NCI-H128 (cell line): ENCODE data around the gene SORBS1.

Experiments
- DNase-seq: peaks from one replicate; lab custom pipeline; 2025; ENCODE audit not compliant: unreplicated experiment; lab: John Stamatoyannopoulos, UW

The SORBS1 gene

DNA sequence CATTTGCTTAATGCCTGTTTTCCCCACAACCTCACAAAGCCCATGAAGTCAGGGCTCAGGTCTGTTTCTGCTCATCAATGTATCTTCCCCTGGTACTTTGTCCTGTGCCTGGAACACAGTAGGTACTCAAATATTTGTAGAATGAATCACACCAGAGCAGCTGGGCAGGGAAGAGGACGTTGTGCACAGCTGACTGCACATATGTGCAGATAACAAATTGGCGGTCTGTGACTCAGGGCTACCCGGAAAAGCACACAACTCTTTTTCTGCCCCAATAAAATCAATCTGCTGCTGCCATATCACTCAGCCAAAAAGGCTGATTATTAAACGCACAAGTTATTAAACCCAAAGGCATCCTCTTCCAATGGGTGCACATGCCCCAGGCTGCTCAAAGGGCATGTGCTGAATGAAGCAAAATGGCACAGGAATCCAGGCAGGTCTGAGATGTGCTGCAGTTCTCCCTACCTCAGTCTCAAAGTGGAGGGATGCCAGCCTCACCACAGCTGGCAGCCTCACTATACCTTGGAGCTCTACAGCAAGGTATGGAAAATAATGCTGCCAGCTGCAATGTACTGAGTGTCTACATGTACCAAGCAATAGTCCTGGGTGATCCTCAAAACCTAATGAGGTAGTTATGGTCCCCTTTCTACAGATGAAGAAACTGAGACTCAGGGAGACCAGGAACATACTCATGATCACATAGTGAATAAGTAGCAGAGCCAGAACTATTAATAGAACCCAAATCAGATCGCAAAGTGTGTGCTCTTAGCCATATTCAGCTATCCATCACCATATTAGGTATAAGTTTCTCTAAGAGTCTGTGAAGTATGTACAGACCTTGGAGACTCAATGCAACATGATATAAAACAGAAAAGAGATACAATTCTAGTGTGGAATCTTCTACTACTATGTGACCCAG is 43.4 kb downstream of the SORBS1 start:
- DNase-seq, result no peak

DNA sequence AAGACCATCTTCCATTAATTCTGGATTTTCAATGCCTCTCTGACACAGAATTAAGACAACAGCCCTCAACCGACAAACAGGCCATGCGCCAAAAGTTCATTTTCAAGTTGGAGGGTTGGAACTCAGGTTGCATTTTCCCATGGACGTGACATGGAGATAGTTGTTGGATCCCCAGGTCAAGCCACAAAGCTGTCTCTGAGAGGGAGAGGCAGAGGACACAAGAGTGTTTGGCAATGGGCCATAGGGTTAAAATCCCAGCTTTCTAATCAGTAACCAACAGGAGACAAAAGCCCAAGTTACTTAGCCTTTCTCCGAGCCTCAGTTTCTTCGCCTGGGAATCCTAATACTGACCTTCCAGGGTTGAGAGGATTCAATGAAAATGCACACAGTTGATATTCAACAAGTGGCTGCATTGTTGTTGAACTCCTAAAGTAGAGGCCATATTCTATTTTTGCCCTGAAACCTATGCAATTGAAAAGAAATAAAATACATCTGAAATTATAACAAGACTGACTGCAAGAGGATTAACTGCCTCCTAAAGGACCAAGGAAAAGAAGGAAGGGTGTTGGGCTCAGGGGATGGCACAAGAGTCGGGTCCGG is 44.3 kb downstream of the SORBS1 start:
- no peak for DNase-seq

DNA sequence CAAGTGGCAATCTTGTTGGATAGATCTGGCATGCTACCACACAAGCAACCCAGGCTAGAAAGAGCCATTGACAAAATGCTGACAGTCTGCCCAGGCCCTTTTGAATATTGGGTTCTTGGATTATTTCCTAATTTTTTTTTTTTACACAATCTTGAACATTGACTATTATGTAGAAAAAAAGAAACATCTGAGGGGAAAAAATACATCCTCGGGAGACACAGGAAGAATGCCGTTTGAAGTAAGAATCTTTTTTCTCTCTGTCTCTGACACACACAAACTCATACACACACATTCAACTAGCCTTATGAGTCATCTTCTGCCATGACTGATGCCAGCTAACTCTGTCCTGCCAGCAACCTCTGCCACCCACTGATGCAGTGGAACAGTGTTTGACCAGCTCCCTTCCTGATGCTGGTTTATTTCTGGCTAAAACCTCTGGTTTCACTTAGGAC is 47.2 kb downstream of the SORBS1 start:
- no peak for DNase-seq

DNA sequence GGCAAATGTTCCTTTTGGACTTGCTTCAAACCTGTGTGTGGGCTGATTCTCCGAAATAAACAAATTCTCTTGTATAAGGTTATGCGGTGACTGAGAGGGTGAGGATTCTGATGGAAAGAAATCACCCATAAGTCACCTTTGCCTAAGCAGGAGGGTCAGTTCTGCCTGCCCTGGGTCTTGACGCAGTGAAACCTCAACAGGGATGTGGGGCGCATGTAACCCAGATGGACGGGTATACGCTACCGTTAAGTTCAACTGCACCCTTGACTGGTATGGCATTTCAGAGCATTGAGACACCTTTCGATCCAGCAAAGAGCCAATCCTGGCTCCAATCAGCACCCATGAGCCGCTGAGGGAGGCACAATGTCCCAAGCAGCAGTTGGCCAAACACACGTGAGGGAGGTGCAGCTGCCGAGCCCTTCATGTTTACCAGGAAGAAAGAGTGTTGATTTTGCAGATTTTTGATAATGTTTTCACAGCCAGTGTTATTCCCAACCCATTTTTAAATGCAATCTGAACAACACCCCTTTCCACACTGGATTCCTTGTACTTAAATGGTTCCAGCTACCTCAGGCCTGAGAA is 48.1 kb downstream of the SORBS1 start:
- DNase-seq, result no peak

DNA sequence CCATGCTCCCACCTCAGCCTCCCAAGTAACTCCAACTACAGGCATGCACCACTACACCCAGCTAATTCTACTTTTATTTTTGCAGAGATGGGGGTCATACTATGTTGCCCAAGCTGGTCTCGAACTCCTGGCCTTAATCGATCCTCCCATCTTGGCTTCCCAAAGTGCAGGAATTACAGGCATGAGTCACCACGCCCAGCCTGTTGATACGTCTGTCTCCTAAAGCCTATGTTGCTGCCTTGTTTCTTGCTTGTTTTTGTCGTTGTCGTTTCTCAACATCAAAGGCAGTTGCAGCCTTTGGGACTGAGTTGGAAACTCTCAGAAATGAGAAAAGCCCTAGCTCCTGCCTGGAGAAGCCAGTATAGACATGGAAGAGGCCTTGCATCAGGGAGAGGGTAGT is 49.9 kb downstream of the SORBS1 start:
- DNase-seq, result no peak

DNA sequence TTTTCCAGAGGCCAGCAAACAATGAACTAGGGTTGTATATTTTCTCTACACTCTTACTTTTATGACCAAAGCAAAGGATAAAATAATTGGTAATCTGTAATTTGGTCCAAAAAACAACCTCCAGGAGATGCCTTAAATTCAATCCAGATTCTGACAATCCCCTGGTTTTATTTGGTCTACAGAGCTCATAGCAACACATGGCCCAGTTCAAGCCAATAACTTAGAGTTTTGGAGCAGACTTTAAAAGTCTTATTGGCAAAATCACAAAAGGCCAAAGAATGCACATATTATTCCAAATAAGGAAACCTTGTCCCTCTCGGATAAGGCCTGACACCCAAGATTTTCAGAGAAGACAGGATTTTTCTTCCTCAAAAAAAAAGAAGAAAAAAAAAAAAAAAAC is 51.9 kb downstream of the SORBS1 start:
- no peak for DNase-seq

DNA sequence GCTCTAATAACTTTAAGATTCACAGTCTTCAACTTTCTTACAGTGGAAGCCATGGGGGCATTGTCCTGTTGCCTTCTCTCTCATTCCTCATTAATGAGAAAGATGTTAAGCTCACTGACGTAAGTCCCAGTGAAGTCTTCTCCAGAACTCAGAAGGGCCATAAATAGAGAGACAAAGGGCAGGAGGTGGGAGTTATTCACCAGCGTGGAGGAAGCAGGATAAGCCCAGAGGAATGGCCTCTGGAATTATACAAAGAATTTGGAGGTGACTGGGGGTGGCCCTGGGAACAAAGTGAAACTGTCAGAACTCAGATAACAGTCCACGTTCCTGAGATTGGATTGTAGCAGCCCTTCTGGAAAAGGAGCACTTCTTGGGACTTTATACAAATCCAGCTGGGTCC is 52.4 kb downstream of the SORBS1 start:
- DNase-seq, result no peak

DNA sequence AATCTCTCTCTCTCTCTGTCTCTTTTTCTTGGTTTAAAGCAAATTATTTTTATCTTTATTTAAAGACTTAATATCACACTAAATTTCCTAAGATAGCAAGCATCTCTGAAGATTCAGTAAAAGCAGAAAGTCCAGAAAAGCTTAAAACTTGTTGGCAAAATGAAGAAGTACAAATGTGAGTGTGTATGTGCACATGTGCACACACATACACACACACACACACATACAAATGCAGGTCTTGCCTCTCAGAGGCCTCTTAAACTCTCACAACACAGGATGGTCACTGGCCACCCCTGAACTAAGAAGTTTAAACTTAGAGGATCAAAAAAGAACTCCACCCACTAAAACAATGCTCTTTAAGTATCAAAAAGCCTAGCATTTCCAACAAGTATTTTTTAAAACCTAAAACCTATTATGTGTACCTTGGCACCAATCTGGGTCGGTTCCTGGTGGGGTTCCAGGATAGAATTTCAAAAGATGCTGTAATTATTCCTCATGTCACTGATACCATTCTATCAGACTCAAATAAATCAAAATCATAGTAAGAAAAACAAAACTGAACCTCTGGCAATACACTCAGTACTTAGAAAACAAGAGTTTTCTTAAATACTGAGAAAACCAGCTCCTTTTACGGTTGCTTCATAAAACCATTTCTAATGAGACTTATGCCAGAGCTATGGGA is 55.0 kb downstream of the SORBS1 start:
- DNase-seq, result no peak

DNA sequence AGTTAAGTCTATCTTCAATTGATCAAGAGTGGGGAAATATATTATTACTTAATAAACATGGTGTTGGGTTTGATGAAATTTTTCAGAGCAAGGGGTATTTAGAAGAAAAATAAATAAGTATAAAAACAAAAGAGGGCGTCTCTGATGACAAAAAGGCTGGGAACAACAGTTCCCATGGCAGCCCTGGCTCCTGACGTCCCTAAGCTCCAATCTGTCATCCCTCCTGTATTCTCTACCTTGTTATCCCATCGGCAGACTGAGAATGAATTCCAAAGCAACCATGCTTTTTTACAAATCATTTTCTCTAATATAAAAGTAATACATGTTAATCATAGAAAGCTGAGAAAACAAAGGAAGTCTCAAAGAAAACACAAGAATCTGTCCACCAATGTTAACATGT is 55.5 kb downstream of the SORBS1 start:
- DNase-seq, result no peak

DNA sequence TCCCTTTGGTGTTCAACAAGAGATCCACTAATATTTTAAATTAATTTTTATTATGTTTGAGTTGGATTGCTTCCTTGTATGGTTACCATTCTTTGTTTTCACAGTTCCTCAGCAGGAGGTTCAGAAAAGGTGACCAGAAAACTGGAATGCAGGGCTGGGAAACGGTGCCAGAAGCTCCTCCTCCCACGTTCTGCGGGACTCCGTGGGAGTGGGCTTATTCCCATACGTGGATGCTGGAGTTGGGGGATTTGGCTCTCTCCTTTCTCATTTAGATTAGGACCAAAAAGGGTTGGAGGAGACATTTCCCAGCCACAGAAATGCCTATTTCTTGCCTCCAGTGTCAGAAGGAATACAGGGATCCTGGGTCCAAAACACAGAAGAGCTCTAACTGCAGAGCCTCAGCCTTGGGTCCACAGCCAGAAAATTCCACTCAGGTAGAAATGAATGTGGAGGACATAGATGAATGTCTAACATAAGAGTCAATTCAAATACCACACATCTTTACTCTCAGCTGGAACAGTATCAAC is 56.0 kb downstream of the SORBS1 start:
- DNase-seq, result no peak

DNA sequence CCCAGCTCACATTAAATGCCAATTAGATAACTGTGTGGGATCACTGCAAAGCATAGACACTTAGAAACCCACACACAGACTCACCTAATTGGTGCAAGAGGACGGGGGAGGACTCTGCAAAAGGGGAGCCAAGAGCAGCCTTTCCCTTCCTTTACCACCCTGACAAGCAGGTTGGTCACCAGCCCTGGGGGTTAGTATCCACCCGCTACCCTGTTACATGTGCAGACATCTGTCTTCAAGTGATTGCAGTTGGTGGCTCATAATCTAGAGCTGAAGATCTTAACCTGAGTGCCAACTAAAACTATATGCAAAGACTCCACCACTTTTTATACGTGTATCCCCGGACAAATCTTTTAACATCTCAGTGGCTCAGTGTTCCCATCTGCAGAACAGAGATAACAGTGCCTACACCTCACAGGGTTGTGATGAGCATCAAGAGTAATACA is 56.9 kb downstream of the SORBS1 start:
- no peak for DNase-seq

DNA sequence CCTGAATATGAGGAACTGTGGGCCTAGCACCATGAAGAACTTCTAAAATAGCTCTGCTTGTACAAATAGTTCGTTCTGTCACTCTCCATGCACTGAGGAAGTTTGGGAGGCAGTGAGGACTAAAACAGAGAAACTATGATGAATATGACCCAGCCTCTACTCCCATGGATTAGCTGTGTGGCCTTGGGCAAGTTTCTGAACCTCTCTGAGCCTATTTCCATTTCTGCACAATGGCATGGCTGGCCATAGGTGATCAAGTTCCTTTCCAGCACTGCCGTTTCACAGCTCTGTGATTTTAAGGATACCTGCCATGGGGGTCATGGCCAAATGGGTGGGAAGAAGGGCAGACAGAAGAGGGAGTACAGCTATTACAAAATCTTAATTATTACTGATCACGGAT is 57.6 kb downstream of the SORBS1 start:
- DNase-seq, result no peak

DNA sequence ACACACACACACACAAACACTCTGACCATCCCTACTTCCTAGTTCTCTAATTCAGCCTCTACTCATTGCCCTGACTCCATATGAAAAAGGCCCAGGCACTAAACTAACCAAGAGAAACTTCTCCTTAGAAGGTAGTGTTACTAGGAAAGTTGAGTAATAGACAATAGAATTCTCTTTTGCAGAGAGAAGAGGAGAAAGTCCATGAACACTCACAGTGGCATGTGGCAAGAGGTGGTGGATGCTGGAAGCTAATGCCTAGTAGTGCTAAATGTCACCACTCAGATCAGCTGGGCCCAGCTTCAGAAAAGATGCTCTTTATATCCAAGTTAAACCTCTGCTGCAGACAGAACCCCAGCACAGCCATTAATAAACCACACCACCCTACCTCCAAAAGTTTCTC is 58.2 kb downstream of the SORBS1 start:
- DNase-seq, result no peak

DNA sequence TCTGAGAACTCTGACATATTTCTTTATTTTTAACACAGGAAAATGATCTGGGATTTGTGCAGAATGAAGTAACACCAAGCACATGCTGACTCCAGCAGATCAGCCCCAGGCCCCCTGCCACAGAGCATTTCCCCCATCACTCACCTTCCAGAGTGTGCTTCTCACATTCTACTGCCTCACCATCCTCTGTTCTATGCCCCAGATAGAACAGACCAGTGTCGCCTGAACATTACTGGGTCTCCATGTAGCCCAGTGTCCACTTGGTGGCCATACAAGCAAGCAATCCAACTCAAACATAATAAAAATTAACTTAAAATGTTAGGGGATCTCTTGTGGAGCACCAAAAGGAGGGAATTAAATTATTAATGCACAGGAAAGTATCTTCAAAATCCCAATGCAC is 58.8 kb downstream of the SORBS1 start:
- no peak for DNase-seq

DNA sequence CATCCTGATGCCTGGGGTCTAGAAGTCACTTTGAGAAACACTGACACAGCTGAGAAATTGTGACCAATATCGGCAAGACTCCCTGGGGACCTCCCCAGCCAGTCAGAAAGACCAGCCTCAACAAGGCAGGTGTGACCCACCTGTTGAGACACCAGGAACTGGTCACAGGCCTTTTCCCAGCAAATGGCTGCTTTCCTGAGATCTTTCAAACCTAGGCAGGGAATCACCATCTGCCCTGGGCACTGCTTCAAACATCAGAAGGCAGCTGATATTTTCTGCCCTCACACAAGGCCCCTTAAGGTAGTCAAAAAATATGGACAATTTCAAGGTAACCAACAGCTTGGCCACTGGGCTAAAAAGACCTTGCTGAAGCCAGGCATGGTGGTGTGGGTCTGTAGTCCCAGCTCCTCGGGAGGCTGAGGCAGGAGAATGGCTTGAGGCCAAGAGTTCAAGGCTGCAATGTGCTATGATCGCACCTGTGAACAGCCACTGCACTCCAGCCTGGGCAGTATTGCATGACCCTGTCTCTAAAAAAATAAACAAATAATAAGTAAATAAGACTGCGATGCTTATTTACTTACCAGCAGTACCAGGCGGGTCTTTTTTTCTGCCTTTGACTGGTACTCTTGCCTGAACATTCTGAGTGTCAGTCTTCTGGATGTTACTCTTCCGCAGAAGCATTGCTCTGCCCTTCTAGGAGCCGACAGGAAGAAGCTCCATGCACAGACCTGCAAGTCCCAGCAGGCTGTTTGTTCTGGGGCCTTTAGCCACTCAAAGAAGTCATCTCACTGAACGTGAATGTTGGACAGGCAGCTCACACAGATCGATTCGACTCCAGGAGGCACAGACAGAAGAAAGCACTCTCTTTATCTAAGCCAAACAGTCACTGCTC is 59.7 kb downstream of the SORBS1 start:
- DNase-seq, result no peak

DNA sequence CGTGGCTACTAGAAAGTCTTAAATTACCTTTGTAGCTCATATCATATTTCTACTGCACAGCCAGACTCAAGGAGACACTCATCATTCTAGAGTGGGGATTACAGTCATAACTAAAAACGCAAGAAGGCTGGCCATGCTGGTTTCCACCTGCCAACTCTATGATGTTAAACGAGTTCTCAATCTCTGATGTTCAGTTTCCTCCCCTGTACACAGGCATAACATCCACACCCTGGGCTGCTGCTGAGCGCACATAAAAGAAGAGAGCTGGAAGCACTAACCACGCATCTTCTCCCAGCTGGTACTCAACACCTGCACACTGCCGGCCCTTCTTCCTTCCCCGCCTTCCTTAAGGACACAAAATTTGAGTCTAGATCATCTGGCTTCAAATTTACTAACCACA is 60.5 kb downstream of the SORBS1 start:
- no peak for DNase-seq

DNA sequence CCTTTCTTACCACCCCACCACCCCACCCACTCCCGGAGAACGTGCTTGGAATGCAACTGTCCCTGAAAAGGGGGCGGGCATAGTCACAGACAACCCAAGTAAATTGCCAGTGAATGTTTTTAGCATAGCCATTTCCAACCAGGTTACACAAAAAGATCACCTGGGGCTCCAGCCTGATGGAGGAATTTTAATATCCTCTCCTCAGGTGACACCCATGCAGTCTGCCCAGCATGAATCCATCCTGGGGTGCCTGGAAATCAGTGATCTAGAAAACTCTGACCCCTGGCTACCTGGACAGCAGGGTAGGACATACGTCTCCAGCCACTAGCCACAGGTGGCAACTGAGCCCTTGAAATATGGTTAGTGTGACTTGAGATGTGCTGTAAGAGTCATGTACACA is 61.1 kb downstream of the SORBS1 start:
- DNase-seq, result no peak

DNA sequence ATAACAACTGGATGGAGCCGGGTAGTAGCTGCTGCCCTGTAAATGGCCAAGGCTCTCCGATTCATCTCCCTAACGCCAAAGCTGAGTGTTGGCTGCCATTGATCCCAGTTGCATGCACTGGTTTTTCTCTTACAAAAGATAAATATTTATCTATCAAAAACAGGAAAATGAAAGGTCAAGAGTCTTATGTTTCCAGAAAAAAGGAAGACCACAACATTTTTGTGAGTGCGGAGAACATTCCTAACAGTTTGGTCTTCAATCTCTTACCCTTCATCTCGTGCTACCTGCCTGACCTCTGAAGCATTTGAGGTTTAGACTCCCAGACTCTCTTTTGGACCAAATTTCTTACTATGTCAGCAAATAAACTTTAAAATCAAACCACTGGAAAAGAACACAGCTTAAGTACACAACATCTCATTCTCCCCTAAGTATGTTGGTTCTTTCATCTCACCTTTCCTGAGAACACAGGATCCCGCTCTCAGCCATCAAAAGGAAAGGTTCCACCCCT is 61.6 kb downstream of the SORBS1 start:
- no peak for DNase-seq

DNA sequence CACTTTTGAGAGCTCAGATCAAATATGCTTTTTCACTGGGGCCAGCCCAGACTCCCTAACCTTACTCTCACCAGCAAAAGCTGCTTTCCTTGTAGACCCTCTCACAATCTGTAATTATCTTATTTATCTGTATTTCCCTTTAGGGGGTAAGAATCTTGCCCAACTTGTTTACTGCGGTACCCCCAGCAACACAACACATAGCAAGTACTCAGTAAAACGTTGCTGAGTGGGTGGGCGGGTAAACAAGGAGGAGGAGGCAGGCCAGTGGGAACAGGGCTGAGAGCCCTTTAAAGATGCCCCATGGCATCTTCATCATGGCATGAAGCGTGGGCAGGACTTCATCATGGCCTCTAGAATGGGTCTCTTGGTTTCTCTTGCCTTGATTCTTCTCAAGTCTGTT is 64.2 kb downstream of the SORBS1 start:
- no peak for DNase-seq

DNA sequence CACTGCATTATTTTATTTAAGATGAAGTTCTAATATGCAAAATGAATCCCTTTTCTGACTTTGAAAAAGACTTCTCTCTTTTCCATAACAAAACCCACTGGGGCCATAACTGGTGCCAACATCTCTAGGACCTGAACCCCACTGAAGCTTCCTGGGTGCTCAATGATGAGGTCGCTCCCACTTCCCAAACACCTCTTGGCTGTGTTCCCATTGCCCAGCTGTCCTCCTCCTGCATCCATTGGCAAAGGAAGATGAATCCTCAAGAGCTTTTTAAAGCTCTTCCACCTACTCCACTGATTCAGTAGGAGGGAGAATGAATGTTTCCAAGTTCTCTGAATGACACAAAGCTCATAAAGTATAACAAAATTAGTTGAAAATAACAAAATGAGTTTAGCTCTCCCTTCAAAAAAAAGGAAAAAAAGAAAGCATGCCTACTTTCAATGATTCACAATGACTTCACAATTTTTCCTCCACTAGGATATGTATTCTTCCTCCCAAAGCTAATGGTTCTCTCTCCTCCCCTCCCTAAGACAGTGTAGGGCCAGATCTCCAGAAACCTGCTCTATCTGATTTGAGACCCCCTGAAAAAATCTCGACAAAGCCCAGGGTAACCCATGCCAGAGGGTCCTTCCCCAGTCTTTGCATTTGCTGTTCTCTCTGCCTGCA is 64.8 kb downstream of the SORBS1 start:
- no peak for DNase-seq
